GM19468 (cell line): ENCODE results near the gene WDR76.

Experiments used
- ATAC-seq: cut with Tn5 transposase; IDR thresholded peaks from one replicate; pipeline ENCODE4 v1.9.1; 2021; ENCODE audit warnings: mild to moderate bottlenecking, moderate library complexity, moderate number of reproducible peaks; ENCODE audit not compliant: unreplicated experiment; ENCODE audit errors: extremely low read depth

WDR76 gene

DNA sequence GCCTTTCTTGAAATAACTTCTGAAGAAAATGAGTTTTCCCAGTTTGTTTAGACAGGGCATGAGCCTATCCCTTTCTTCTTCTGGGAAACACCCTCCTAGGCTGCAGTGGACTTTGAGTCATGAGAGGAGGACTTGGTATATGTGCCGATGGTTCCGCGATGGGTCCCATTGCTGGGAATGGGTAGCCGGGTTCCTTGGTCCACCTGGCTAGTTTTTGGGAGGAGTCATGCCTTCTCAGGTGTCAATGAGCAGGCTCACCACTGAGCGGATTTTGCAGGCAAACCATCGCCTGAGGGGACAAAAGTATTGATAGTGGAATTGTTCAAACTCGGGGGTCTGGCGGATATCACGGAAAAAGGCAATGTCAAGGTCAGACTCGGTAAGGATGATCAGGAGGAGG, 46.8 kb downstream of the WDR76 start:
- ATAC-seq: no peak

DNA sequence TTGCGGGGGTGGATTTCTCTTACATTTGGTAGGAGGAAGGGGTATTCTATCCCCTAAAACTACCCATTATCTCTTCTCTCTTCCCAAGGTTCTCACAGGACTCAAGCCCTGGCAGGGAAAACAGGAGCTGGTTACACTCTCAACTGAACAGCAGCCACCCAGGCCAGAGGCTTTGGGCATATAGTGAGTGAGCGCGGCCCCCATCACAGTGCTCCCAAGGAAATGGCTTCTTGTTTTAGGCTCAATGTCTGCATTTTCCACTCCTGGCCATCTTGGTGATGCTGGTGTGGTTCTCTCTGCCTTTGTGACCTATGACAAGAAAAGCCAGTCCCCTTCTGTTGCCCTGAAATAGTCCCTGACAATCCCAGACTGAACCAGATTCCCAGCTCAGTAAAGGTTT, 50.1 kb downstream of the WDR76 start:
- ATAC-seq: no peak

DNA sequence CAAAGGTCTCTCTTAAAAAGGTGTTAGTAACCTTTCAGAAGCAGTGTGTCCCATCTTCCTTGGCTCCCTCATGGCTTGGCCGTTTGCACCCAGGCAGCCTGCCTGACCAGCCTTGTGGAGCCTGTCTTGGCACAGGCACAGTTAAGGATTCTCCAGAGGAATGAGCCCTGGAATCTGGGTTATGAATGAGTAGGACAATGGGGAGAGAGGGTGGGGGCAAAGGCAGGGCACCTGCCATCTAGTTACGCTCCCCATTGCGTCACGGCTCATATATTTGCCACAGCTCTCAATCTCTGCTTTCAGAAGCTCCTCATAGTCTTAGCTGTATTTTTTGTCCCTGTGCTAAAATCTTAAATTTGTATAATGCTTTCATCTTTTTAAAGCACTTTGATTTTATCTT, 50.6 kb downstream of the WDR76 start:
- ATAC-seq: no peak

DNA sequence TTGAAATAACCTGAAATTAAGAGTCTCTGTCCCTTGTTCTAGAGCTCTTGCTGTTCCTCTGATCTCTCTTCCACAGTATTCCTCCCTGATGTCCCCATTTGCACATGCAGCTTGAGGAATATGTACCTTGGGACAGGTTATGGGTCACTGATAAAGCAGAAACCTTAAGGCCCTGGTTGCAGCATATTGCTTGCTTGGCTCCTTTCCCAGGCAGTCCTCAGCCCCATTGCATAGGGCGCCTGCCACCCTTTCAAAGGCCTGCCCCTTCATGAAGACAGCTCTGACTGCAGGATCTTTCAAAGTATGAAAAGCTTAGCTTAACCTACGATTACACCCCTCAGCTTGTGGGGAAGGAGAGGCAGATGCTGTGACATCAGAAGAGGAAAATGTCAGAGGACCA, 51.6 kb downstream of the WDR76 start:
- ATAC-seq: no peak

DNA sequence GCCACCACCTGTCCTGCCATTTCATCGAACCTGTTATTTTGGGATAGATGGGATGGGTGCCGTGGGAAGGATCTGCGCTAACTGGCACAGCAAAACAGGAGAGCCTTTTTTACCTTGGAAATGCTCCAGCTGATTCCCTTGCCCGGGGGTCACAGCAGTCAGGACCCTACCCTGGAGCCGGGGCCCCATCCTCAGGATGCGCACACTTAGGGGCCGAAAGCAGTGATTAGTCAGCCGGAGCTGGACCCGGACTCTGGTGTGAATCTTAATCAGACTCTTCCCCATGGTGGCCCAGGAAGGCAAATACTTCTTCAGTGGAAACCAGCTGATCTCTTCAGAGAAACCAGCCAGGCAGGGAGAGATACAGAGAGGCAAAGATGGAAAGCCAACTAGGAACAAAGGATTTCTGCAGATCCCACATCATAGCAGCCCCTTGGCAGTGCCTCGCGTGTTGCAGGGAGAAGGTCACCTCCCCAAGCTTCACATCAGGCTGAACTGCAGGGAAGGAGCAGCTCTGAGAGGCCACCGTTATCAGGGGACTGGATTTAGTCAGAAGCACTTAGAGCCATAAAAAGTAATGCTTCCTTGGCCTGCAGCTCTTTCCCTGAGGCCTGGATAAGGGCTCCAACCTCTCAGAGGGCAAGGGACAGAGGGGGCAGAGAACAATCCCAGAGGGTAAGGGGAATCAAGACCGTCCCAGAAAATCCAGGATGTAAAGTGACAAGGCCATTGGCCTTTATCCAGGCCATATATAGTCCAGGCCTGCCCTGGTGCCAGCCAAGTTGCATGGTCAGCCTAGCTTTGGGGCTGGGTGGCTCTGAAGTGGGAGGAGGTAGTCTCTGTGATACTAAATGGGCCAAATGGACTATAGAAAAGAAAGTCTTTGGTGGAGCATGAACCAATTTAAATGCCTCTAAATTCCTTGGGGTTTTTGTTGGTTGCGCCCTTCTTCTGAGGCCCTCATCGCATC, 52.9 kb downstream of the WDR76 start:
- no peak for ATAC-seq

DNA sequence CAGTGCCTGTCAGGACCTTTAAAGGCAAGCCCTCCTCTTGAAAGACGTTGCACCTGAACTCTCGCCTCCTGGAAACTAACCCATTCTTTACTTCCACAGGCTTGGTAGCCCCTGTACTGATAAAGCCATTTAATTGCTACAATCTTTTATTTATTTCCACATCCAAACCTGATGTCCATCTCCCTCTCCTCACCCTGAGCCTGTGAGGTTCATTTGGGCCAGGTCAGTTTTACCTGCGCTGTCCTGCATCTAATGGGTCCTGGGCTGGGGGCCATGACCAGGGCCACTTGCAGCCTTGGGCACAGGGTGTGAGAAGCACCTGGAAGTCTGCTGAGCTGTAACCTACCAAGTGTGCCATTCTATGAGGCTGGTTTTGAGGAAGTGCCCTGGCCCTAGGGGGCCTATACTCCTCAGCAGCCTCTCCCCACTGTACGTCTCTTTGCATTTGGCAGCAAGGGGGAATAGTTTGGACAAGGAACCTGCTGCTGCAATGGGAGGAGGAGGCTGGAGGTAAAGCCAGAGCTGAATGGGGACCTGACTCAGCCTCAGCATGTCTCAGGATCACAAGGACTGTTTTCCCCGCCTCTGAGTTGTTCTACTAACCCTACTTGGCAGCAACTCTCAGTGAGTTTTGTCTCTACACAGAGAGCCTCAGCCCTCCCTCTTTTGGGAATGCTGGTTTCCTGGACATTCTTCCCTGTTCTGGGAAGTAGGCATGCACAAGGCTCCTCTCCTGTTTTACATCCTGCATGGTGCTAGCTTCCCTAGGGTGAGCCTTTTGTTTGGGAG, 53.8 kb downstream of the WDR76 start:
- no peak for ATAC-seq

DNA sequence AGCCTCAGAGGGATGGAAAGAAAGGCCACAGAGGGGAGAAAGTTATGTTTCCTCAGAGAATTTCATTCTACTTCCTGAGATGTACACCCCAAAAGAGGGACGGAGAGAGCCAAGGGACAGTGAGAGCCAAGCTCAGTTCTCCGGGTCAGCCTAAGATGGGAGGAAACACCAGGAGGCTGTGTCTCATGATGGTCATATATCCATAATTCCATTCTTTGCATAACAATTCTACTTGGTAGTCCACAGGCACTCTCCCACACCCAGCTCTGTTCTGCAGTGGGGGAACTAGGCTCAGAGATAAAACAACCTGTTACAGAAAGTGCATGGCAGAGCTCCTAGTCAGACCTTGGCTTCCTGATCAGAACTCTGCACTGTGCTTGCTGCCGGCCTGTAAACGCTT, 54.4 kb downstream of the WDR76 start:
- ATAC-seq: no peak

DNA sequence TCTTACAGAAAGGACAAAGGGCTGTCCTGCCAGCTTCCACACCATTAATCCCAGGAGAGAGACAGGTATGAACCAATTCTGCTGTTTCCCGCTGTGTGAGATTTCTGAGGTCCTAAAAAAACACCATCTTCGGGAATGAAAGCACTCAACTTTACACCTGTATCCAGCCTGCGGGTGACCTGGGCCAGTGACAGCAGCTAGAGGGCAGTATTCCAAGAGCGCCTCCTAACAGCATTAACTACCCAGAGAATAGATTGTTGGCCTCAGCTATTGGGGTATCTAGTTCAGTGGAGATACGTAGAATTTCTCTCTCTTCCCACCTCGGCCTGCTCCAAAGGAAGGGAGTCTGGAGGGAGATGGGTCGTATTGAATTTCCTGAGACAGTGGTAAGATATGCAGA, 55.1 kb downstream of the WDR76 start:
- ATAC-seq: no peak

DNA sequence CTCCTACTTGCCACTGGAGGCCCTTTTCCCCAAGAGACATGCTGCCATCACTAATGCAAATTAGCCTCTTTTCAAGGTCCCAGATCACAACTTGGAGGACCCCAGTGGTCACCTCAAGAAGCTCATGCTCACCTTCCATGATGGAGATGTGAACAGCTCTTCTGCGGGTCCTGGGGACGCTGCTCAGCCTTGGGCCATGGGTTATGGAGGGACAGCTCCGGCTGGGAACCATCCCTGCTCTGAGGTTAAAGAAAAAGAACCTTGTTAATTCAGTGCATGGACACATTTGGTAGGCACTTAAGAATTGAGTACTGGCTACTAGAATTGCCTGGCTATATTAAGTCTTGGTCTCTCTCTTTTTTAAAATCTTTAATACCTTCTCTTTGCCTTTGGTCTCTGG, 56.8 kb downstream of the WDR76 start:
- no peak for ATAC-seq

DNA sequence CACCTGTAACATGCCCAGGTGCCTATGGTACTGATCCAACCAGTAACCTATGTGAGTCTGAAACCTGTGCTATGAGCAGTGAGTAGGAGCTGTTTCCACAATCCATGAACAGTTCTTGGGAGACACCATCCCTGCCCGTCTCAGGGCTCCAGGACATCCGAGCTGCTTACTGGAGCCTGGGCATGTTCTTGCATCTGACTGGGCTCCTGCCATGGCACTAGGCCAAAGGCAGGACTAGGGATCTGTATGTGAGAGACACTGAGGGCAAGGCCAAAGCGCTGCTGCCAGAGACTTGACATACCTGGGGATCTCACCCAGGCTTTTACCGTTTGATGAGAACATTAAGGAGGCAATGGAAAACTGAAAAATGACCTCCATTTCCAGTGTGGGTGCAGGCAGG, 59.8 kb downstream of the WDR76 start:
- no peak for ATAC-seq

DNA sequence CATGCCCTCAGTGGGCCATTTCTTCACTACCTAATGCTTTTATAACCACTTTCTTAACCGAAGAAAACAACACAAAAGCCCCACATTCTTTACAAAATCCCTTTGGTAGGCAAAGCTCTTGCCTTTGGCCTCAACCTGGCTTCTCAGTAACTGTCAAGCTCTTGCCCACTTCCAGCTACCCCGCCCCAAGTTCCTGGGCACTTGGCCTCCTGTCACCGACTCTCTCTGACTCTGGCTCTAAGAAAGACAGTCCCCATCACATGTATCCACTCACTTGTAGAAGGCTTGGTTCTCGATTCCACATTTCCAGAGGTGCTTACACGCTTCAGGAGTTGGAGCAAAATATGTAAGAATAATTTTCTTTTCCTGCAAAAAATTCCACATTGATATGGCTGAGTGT, 61.1 kb downstream of the WDR76 start:
- ATAC-seq: no peak

DNA sequence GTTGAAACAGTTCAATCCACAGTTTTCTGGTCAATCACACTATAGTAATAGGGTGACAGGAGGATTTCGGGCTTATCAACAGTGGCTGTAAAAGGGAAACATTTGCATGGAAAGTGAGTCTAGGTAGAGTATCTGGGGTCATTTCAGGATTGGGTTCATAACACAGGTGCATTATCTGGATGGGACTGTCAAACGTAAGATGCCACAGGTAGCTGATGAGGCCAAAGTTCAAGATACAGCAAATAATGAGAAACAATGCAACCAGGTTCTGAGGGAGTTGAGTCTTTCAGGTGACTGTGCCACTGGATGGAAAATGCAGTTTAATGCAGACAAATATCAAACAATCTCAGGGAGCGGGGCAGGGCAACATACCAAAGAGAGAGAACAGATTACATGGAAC, 62.2 kb downstream of the WDR76 start:
- ATAC-seq: no peak

DNA sequence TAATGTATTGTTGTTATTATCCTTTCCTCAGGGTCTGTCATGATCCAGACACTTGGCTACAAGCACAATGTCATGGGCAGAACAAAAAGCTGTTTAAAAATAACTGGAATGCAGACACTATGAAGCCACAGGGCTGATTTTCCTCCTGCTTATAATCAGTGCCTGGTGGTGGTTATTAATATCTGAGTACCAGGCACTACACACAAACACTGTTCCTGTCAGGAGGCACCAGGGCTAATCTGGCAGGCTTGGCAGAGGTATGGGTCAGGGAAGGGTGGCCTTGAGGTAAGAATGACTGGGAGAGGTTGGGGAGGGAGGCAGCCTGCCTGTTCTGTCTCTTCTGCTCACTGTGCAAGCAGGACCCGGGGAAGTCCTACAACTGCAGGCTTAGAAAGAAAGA, 67.2 kb downstream of the WDR76 start:
- ATAC-seq: no peak

DNA sequence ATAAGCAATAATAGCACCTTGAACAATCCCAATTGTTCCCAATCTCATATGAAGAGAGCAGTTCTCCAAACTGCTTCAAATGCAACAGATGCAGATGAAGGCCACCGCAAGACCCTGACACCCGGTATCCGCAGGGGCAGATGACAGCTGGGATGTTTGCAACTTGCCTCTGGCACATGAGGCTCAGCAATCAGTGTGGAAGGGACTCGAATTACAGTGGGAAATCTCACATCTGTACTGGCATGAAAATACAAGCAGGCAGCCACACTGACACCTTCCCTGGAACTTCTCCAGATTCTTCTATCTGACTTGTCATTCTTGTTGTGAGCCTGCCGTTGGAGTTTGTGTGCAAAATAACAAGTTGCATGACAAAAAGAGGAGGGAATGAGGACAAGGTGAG, 68.8 kb downstream of the WDR76 start:
- ATAC-seq: no peak

DNA sequence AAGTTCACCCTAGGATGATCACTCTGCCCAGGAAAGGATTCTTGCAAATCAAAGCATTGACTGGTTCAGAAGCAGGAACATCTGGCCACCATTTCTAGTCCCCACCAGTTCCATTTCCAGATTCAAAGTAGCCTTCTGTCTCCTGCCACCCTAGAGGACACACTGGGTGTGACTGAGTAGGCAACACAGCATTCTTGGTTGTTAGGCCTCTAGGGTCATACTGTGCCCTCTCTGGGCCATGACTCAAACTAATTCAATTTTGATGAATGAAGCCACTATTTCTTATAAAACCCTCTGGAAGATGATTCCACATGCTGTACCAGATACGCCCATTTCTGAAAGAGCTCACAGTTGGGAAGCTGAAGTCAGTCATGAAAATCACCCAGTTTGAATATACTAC, 69.7 kb downstream of the WDR76 start:
- ATAC-seq: no peak

DNA sequence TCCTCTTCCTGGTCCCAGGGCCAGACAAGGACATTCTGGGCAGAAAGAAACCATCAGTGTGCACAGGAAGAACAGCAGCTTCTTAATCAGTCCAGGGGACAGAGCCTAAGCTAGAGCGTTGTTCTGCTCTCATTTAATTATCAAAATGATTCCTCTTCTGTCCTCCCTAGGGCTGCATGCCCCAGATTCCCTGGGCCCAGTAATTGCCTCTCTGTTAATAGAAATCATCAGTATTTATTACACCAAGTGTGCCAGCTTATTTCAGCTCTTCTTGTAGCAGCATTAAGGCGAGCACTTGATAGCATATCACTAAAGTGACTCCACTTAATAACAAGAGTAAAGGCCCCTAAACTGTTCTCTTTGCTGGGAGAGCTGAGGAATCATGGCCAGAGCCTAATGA, 72.1 kb downstream of the WDR76 start:
- no peak for ATAC-seq

DNA sequence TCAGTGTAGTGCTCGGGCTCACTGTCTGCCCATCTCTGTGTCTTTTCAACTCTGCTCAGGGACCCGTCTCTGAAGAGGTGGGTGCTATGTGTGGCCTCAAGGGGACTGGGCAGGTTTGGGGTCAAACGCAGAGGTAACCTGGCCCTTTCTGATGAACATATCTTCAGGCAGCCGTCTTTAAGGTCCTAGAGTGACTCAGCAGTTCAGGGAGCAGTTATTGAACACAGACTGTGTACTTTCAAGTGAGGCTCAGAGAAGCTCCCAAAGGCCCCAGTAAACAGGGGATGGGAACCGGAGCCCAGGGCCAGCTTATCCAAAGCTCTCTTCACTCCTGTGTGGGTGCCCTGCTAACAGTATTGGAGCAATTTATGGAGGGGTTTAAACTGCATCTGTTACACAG, 73.1 kb downstream of the WDR76 start:
- ATAC-seq: no peak

DNA sequence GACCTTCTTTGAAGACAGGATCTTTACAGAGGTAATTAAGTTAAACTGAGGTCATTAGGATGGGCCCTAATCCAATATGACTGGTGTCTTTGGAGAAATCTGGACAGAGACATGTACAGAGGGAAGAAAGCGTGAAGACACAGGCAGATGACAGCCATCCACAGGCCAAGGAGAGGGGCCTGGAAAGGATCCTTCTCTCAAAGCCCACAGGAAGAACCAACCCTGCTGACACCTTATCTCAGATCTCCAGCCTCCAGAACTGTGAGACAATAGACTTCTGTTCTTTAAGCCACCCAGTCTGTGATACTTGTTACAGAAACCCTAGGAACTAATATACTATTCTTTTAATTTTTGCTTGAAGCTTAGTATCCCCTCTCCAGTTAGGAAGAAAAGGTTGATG, 74.2 kb downstream of the WDR76 start:
- ATAC-seq: no peak

DNA sequence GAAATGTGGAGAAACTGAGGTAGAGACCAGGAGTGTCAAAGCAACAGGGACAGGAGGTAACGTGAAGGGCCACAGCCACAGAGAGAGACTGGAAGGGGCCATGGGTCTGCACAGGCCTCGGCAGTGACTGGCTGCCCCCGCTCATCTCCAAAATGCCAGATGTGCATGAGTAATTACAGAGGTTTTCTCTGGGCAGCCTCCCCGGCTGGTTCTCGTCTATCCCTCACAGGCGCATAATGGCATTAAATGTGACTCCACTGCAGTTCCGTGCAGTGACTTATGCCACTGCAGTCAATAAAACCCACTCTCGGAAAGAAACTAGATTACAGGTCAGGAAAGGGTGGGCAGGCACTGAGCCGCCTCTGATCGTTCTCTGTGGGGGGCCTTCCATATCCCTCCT, 74.7 kb downstream of the WDR76 start:
- no peak for ATAC-seq

DNA sequence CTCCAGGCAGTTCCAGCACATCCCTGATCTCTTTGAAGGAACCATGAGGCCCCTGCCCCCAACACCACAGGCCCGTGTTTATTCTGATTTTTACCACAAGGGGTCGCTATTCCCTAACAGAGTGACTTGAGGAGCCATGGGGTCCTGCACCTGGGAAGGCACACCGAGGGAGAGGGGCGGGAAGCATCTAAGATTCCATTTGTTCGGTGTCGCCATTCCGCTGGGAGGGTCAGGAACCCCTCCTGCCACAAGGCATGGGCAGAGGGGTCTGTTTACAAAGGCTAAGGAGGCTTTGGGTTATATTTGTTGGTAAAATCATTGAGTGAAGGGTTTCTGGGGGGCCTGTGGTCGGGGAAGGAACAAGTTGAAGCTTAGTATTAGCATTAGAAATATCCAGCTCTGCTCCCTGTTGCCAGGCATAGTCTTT, 77.1 kb downstream of the WDR76 start:
- ATAC-seq: no peak

DNA sequence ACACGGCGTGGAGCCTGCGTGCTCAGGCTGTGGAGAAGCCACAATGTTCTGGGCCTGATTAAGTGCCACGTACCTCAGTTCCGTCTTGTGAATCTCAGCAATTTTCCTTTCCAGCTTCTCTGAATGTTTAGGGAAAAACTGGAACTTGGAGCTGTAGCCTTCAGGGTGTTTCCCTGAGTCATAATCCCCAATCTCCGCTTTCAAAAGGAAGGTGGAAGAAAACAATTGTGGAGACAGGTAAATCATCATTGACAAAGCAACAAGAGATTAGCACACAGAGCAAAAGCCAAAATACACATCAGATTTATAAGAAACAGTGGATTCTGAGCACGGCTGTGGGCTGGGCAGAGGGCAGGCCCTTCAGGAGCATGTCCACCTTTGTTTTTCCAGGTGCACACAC, 79.0 kb downstream of the WDR76 start:
- no peak for ATAC-seq
